Thoracic aorta (tissue), 2 donors: ENCODE data around the gene ANKRD17. TPM values are rescaled to one million over a fixed set of nuclear protein-coding genes. Genes with fewer than 3 reads are reported as not detected.

Source experiments
- ATAC-seq: fragments of 150-250 bp; one replicate; pipeline ENCODE4 v1.8.0; 2017; ENCODE audit warnings: low read depth; ENCODE audit not compliant: insufficient number of reproducible peaks, low FRiP score
- DNase-seq: peaks from one replicate; pipeline ENCODE4 v3.0.0-alpha.2; 2020; ENCODE audit warnings: low spot score
- H3K27ac ChIP-seq, 2 donors: fragments of 200-600 bp; sonication (generic); 1 replicate in 1 of 2; 2 replicates in 1 of 2; pipeline ENCODE4 v1.5.1; 2016; ENCODE audit warnings: mild to moderate bottlenecking in 2 of 2, moderate library complexity in 2 of 2
- H3K27me3 ChIP-seq: fragments of 200-600 bp; sonication (generic); replicated peaks from 2 replicates; pipeline ENCODE4 v1.6.0; 2016; ENCODE audit warnings: mild to moderate bottlenecking; ENCODE audit not compliant: insufficient read depth
- H3K36me3 ChIP-seq: fragments of 200-600 bp; sonication (generic); one replicate; pipeline ENCODE4 v1.5.1; 2016
- H3K4me1 ChIP-seq, 2 donors: fragments of 200-600 bp; sonication (generic); 1 replicate in 1 of 2; 2 replicates in 1 of 2; pipeline versions ENCODE4 v1.5.1 to v1.6.0; 2016; ENCODE audit warnings: low read depth in 2 of 2, mild to moderate bottlenecking in 1 of 2; ENCODE audit not compliant: control insufficient read depth in 1 of 2
- H3K4me3 ChIP-seq: fragments of 200-600 bp; sonication (generic); 2 replicates; pipeline ENCODE4 v1.5.1; 2016; ENCODE audit warnings: mild to moderate bottlenecking
- H3K9me3 ChIP-seq: fragments of 200-600 bp; sonication (generic); 2 replicates; pipeline ENCODE4 v1.5.1; 2016
- CTCF ChIP-seq: fragments of 200-600 bp; sonication (generic); IDR thresholded peaks from one replicate; pipeline ENCODE4 v1.5.1; 2019; ENCODE audit warnings: antibody characterized with exemption
- total RNA-seq, 2 donors: library from RNA; depleted of rRNA; stranded (reverse); fragments of >200 nt; gene quantifications; one replicate each; pipeline versions ENCODE4 v1.1.0 to v1.2.3, GENCODE V29; 2016

Gene ANKRD17
- total RNA-seq, 2 donors from 2014 or later: 49.3 to 58.8 TPM

- peaks cover 10% of the 10 kb centered on the region for H3K36me3 ChIP-seq
- no peak overlapping the region for H3K4me3 ChIP-seq
- no peak for DNase-seq
- no peak overlapping the region for H3K27ac ChIP-seq
- ATAC-seq: no peak
- TF ChIP-seq CTCF: no peak
- H3K4me1 ChIP-seq: no peaks in the 10 kb centered on the region
- no peaks in the 10 kb centered on the region for H3K9me3 ChIP-seq
- H3K27me3 ChIP-seq: no peaks in the 10 kb centered on the region
Observed at GRCh38 chr4:73170518-73171198, 87.9 kb downstream of the ANKRD17 start.

- H3K27me3 ChIP-seq: no peaks in the 10 kb centered on the region
- H3K27ac ChIP-seq: no peak overlapping the region
- no peaks in the 10 kb centered on the region for H3K4me1 ChIP-seq
- no peak for TF ChIP-seq CTCF
- no peaks in the 10 kb centered on the region for H3K9me3 ChIP-seq
- no peak for DNase-seq
- H3K4me3 ChIP-seq: no peak overlapping the region
- H3K36me3 ChIP-seq: peaks cover 11% of the 10 kb centered on the region
- no peak for ATAC-seq
Observed at GRCh38 chr4:73166212-73166611, 92.4 kb downstream of the ANKRD17 start.

- no peak overlapping the region for H3K27ac ChIP-seq
- no peak overlapping the region for H3K4me3 ChIP-seq
- ATAC-seq (no peak), DNase-seq (no peak)
- H3K27me3 ChIP-seq: no peaks in the 10 kb centered on the region
- H3K9me3 ChIP-seq: no peaks in the 10 kb centered on the region
- H3K4me1 ChIP-seq: no peaks in the 10 kb centered on the region
- peaks cover 5% of the 10 kb centered on the region for H3K36me3 ChIP-seq
- no peak for TF ChIP-seq CTCF
Observed at GRCh38 chr4:73161527-73162185, 96.9 kb downstream of the ANKRD17 start.

GRCh38 chr4:73156394-73156793 lies 102.2 kb downstream of the ANKRD17 start:
- H3K36me3 ChIP-seq: peaks cover 5% of the 10 kb centered on the region
- TF ChIP-seq CTCF: no peak
- ATAC-seq: no peak

GRCh38 chr4:73152893-73153292 lies 105.7 kb downstream of the ANKRD17 start:
- DNase-seq: no peak
- no peak for TF ChIP-seq CTCF
- H3K36me3 ChIP-seq: peaks cover 17% of the 10 kb centered on the region
- ATAC-seq: no peak
- no peak overlapping the region for H3K27ac ChIP-seq
- no peaks in the 10 kb centered on the region for H3K27me3 ChIP-seq
- H3K4me3 ChIP-seq: no peak overlapping the region
- no peaks in the 10 kb centered on the region for H3K9me3 ChIP-seq
- no peaks in the 10 kb centered on the region for H3K4me1 ChIP-seq

More at GRCh38 chr4:73156394-73156793, 102.2 kb downstream of the ANKRD17 start:
- H3K4me1 ChIP-seq: no peaks in the 10 kb centered on the region
- H3K27me3 ChIP-seq: no peaks in the 10 kb centered on the region
- H3K4me3 ChIP-seq: no peak overlapping the region
- DNase-seq: no peak
- no peaks in the 10 kb centered on the region for H3K9me3 ChIP-seq
- no peak overlapping the region for H3K27ac ChIP-seq
